ENCODE measurements around the gene GLCCI1. TPM values are rescaled to one million over a fixed set of nuclear protein-coding genes. Genes with fewer than 3 reads are reported as not detected.

Gene GLCCI1
- total RNA-seq, 4 donors from 2014 or later: 1.9 to 15.7 (median 11.8) TPM

DNA sequence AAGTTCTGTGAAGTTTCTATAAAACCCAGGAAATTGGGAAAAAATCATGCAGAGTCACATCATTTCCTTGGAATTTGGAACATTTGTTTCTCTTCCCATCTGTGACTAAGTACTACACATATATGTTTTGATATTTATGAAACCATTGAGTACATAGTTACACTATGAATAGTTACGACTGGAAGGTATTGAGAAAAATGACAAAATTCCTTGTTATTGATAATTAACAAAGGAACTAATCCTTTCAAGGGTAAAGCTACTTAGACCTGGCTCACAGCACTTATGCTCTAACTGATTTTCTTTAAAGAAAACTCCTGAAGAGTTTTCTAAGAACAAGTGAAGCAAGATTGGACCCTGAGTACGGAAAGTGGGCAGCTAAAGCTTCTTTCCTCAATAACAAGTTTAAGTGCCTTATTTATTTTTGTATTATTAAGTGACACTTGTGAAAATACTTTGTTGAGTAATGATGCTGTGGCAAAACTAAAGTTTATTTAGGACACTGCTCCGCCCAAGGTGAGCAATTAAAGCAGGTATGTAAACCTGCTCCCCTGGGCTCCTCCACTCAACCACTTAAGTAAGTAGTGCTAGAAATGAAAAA is 12.0 kb upstream of the GLCCI1 start:
- Histone ChIP-seq H3K4me1 (no peaks in the 10 kb centered on the region), H3K27me3 (no peaks in the 10 kb centered on the region), H3K36me3 (no peaks in the 10 kb centered on the region), H3K9me3 (no peaks in the 10 kb centered on the region), H3K4me3 (no peak overlapping the region), H3K27ac (no peak overlapping the region)
- intact Hi-C loops (cut with DNase I; ENCODE audit: low total_unique reads) (no loop called here), in situ Hi-C loops (cut with MboI; ENCODE audit: low pct_ligation_motif_present in 1 of 4, low pct_unique_long_range_greater_than_20kb in 1 of 4, low sequenced_read_pairs in 3 of 4) (no loop called here)
- no peak for DNase-seq
- WGBS, 2 donors (ENCODE audit: low coverage in 1 of 2): 63 to 87% methylated on average over 3 of the region's 3 CpGs
- TF ChIP-seq, protein P1, sequence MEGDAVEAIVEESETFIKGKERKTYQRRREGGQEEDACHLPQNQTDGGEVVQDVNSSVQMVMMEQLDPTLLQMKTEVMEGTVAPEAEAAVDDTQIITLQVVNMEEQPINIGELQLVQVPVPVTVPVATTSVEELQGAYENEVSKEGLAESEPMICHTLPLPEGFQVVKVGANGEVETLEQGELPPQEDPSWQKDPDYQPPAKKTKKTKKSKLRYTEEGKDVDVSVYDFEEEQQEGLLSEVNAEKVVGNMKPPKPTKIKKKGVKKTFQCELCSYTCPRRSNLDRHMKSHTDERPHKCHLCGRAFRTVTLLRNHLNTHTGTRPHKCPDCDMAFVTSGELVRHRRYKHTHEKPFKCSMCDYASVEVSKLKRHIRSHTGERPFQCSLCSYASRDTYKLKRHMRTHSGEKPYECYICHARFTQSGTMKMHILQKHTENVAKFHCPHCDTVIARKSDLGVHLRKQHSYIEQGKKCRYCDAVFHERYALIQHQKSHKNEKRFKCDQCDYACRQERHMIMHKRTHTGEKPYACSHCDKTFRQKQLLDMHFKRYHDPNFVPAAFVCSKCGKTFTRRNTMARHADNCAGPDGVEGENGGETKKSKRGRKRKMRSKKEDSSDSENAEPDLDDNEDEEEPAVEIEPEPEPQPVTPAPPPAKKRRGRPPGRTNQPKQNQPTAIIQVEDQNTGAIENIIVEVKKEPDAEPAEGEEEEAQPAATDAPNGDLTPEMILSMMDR (IDR thresholded peaks at IDR 0.05): no peak
- TF ChIP-seq POLR2A (IDR thresholded peaks at IDR 0.05) (no peak), EP300 (IDR thresholded peaks at IDR 0.05; ENCODE audit: low read depth) (no peak), POLR2AphosphoS5 (IDR thresholded peaks at IDR 0.05) (no peak)

DNA sequence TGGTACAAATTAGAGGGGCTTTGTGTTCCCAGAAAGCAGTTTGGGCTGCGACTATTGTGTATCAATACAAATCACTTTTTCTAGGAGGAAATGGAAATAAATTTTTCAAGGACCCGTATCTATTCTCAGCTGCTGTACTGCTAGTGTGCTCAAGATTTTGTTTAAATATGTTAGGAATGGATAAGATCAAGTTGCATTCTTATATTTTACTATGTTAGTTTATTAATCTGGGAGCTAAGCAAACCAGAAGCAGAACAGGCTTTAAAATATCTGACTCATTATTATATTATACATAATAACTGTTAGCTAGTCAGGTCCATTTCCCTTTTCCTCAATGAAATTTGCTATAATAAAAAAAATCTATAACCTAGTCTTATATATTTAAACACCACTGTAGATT is 11.1 kb upstream of the GLCCI1 start:
- Histone ChIP-seq H3K27me3 (no peaks in the 10 kb centered on the region), H3K27ac (no peak overlapping the region), H3K4me1 (no peaks in the 10 kb centered on the region), H3K9me3 (no peaks in the 10 kb centered on the region), H3K36me3 (no peaks in the 10 kb centered on the region), H3K4me3 (no peak overlapping the region)
- 91 to 95% methylated on average over 2 of the region's 2 CpGs for WGBS, 2 donors (ENCODE audit: low coverage in 1 of 2)
- intact Hi-C loops (cut with DNase I; ENCODE audit: low total_unique reads): no loop called here
- DNase-seq: no peak
- TF ChIP-seq POLR2A (IDR thresholded peaks at IDR 0.05) (no peak), EP300 (IDR thresholded peaks at IDR 0.05; ENCODE audit: low read depth) (no peak), POLR2AphosphoS5 (IDR thresholded peaks at IDR 0.05) (no peak)
- TF ChIP-seq, protein P1 (IDR thresholded peaks at IDR 0.05): no peak
- in situ Hi-C loops (cut with MboI; ENCODE audit: low pct_ligation_motif_present in 1 of 4, low pct_unique_long_range_greater_than_20kb in 1 of 4, low sequenced_read_pairs in 3 of 4): no loop called here

DNA sequence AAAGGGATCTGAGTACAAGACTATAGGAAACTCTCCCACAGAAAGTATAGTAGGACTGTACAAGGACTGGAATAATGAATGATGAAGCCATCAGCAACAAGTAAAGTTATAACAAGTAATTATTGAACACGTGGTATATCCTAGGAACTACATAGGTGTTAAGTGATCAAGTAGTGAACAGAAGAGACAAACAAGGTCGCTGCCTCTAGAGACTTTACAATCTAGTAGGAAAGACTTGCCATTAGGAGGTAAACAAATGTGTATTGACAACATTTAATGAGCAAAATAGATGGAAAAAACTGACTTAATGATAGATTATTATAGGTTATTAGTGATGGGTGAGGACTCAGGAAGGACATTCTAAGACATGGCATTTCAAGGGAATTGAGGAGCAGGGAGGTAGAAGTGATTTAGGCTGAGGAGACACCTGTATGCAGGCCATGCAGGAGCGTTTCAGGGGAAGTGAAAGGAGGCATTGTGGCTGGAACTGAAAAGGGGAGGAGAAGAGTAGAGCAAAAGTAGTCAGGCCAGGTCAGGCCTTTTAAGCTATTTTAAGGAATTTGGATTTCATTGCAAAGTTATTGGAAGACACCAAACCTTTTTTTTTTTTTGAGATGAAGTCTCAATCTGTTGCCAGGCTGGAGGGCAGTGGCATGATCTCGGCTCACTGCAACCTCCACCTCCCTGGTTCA is 8.5 kb upstream of the GLCCI1 start:
- 83 to 88% methylated on average over 4 of the region's 4 CpGs for WGBS, 2 donors (ENCODE audit: low coverage in 1 of 2)
- Histone ChIP-seq H3K27me3 (no peaks in the 10 kb centered on the region), H3K27ac (no peak overlapping the region), H3K4me3 (no peak overlapping the region), H3K4me1 (no peaks in the 10 kb centered on the region), H3K36me3 (no peaks in the 10 kb centered on the region), H3K9me3 (no peaks in the 10 kb centered on the region)
- intact Hi-C loops (cut with DNase I; ENCODE audit: low total_unique reads): no loop called here
- peak; percentile 32 for DNase-seq
- in situ Hi-C loops (cut with MboI; ENCODE audit: low pct_ligation_motif_present in 1 of 4, low pct_unique_long_range_greater_than_20kb in 1 of 4, low sequenced_read_pairs in 3 of 4): no loop called here
- TF ChIP-seq POLR2A (IDR thresholded peaks at IDR 0.05): no peak
- TF ChIP-seq POLR2AphosphoS5 (IDR thresholded peaks at IDR 0.05): peak in 1 of 3 donors; percentile 6

DNA sequence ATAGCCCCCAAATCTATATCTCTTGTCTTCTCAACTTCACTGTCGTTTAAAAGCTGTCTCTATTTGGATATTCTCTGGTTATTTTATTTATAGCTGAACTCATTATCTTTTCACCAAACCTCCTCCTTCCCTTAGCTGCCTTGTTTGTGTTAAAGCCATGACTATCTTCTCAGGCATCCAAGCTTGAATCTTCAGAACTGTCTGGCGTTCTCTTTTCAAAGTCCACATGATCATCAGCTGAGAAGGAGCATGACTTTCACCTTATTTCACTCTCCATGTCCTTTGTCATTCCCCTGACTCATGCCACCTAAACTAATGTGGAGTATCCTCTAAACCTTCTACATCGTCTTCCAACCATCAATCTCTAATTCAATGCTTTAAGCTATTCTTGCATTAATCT is 5.7 kb upstream of the GLCCI1 start:
- in situ Hi-C loops (cut with MboI; ENCODE audit: low pct_ligation_motif_present in 1 of 4, low pct_unique_long_range_greater_than_20kb in 1 of 4, low sequenced_read_pairs in 3 of 4) (no loop called here), intact Hi-C loops (cut with DNase I; ENCODE audit: low total_unique reads) (no loop called here)
- no peak for TF ChIP-seq POLR2AphosphoS5 (IDR thresholded peaks at IDR 0.05)
- no peaks in the 10 kb centered on the region for H3K36me3 ChIP-seq
- no peaks in the 10 kb centered on the region for H3K27me3 ChIP-seq
- no peaks in the 10 kb centered on the region for H3K9me3 ChIP-seq
- DNase-seq: no peak
- WGBS, 2 donors (ENCODE audit: low coverage in 1 of 2): 89% methylated on average over 2 to 3 of the region's 3 CpGs
- no peaks in the 10 kb centered on the region for H3K4me1 ChIP-seq
- no peak overlapping the region for H3K4me3 ChIP-seq
- no peak overlapping the region for H3K27ac ChIP-seq

DNA sequence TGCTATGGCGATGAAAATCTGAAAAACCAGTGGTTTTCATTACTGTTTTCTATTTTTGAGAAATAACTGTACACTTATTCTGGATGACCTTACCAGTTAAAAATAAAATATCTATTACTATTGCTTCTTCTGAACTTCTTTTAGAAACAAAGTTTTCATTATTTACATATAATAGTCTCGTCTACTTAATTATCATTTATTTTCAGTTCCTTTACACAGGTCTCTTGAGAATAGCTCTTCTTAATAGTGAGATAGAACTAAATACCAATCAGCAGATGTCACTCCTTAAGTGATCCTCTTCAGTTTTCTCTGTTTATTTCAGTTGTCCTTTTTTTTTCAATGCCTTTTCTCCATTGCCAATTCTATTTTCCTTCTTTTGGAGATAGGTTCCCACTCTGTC is 4.3 kb upstream of the GLCCI1 start:
- no peak for DNase-seq
- intact Hi-C loops (cut with DNase I; ENCODE audit: low total_unique reads): no loop called here
- Histone ChIP-seq H3K4me1 (no peaks in the 10 kb centered on the region), H3K27me3 (no peaks in the 10 kb centered on the region), H3K27ac (no peak overlapping the region), H3K36me3 (no peaks in the 10 kb centered on the region), H3K9me3 (no peaks in the 10 kb centered on the region), H3K4me3 (no peak overlapping the region)
- 86 to 87% methylated on average over 2 of the region's 2 CpGs for WGBS, 2 donors (ENCODE audit: low coverage in 1 of 2)
- in situ Hi-C loops (cut with MboI; ENCODE audit: low pct_ligation_motif_present in 1 of 4, low pct_unique_long_range_greater_than_20kb in 1 of 4, low sequenced_read_pairs in 3 of 4): no loop called here
- TF ChIP-seq POLR2A (IDR thresholded peaks at IDR 0.05): no peak
- TF ChIP-seq, protein P1 (IDR thresholded peaks at IDR 0.05): no peak
- no peak for TF ChIP-seq POLR2AphosphoS5 (IDR thresholded peaks at IDR 0.05)

Measured in transverse colon (tissue), 4 donors.